GM18517 (cell line): ENCODE measurements around the gene WNT9A.
"Not testable (repeated sequence)": the region's sequence is repeated elsewhere in the genome, so short reads cannot be mapped to it uniquely, and the experiment has no call there.

Experiments
- ATAC-seq: cut with Tn5 transposase; IDR thresholded peaks from one replicate; pipeline ENCODE4 v1.9.1; 2021; ENCODE audit warnings: mild to moderate bottlenecking, moderate library complexity; ENCODE audit not compliant: unreplicated experiment

Gene WNT9A

GRCh38 chr1:227912866-227913265 is 34.9 kb downstream of the WNT9A start:
- ATAC-seq: no peak

- no peak for ATAC-seq
These were observed 36.4 kb downstream of the WNT9A start for GRCh38 chr1:227911376-227911775.

GRCh38 chr1:227910511-227911153 is 37.1 kb downstream of the WNT9A start:
- ATAC-seq: no peak

GRCh38 chr1:227909923-227910328 is 37.8 kb downstream of the WNT9A start:
- not testable (repeated sequence) for ATAC-seq

GRCh38 chr1:227909188-227909587 is 38.5 kb downstream of the WNT9A start:
- ATAC-seq: no peak

- no peak for ATAC-seq
These were observed 39.4 kb downstream of the WNT9A start for GRCh38 chr1:227908359-227908758.

GRCh38 chr1:227907439-227908015 is 40.2 kb downstream of the WNT9A start:
- ATAC-seq: no peak

GRCh38 chr1:227906550-227907071 is 41.1 kb downstream of the WNT9A start:
- ATAC-seq: no peak

GRCh38 chr1:227905573-227906487 is 41.9 kb downstream of the WNT9A start:
- no peak for ATAC-seq

- ATAC-seq: no peak
These were observed 43.0 kb downstream of the WNT9A start for GRCh38 chr1:227904541-227905335.

GRCh38 chr1:227903614-227904501 is 43.9 kb downstream of the WNT9A start:
- ATAC-seq: no peak

- ATAC-seq: no peak
These were observed 44.6 kb downstream of the WNT9A start for GRCh38 chr1:227903061-227903521.

GRCh38 chr1:227902641-227902990 is 45.1 kb downstream of the WNT9A start:
- ATAC-seq: no peak

GRCh38 chr1:227901906-227902640 is 45.7 kb downstream of the WNT9A start:
- ATAC-seq: no peak

- ATAC-seq: no peak
These were observed 46.4 kb downstream of the WNT9A start for GRCh38 chr1:227901239-227901905.

- no peak for ATAC-seq
These were observed 47.1 kb downstream of the WNT9A start for GRCh38 chr1:227900571-227901051.

- no peak for ATAC-seq
These were observed 47.8 kb downstream of the WNT9A start for GRCh38 chr1:227899820-227900449.
